Measurements from ENCODE around the gene HMCN2.

HMCN2 gene

DNA sequence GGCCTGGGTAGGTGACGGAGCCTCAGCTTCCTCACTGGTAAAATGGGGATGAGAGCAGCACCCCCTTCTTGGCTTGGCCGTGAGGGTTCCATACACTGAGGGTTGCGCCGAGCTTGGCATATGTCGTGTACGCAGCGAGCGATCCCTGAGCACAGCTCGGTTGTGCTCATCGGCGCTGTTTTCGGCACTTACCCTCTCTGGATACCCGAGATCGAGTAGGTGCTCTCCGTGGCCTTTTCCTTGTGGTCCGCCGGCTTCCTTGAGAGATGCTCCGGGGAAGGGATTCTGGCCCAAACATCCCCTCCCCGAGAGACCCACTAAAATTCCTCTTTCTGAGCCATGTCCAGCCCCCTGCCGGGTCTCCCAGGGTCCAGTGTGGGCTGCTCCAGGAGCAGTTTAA lies 40.0 kb upstream of the HMCN2 start:
- DNase-seq (ENCODE audit: extremely low read depth, low read depth) = no peak
- TF ChIP-seq, protein P1, sequence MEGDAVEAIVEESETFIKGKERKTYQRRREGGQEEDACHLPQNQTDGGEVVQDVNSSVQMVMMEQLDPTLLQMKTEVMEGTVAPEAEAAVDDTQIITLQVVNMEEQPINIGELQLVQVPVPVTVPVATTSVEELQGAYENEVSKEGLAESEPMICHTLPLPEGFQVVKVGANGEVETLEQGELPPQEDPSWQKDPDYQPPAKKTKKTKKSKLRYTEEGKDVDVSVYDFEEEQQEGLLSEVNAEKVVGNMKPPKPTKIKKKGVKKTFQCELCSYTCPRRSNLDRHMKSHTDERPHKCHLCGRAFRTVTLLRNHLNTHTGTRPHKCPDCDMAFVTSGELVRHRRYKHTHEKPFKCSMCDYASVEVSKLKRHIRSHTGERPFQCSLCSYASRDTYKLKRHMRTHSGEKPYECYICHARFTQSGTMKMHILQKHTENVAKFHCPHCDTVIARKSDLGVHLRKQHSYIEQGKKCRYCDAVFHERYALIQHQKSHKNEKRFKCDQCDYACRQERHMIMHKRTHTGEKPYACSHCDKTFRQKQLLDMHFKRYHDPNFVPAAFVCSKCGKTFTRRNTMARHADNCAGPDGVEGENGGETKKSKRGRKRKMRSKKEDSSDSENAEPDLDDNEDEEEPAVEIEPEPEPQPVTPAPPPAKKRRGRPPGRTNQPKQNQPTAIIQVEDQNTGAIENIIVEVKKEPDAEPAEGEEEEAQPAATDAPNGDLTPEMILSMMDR (IDR thresholded peaks at IDR 0.05; ENCODE audit: low read depth, low read length) = no peak

DNA sequence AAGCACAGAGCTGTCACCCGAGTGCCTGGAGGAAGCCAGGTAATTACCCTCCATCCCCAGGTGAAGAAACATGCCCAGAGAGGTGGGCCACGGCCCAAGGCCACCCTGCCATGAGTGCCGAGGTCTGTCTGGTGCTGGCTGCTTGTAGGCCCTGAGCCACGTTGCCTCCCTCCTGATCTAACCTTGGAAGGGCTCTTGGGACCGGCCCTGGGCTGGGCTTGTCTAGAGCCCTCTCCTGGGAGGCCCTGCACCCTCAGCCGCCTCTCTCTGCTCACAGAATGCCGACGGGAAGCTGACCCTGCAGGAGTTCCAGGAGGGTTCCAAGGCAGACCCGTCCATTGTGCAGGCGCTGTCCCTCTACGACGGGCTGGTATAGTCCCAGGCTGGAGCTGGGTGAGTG lies 39.4 kb upstream of the HMCN2 start:
- no peak for DNase-seq (ENCODE audit: extremely low read depth, low read depth)
- TF ChIP-seq, protein P1 (IDR thresholded peaks at IDR 0.05; ENCODE audit: low read depth, low read length) = no peak

DNA sequence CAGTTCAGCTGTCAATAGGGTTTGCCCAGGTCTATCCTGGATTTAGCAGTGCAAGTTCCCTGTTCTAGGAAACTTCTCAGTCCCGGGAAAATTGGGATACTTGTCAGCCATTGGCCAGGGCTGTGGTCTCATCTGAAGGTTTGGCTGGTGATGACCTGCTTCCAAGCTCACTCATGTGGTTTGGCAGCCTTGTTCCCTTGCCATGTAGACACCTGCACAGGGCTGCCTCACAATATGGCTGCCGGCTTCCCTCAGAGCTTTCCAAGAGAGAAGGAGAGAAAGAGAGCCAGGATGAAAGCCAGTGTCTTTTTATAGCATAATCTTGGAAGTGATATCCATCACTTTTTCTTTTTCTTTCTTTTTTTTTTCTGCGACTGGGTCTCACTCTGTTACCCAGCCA lies 37.7 kb upstream of the HMCN2 start:
- TF ChIP-seq, protein P1 (IDR thresholded peaks at IDR 0.05; ENCODE audit: low read depth, low read length) = no peak
- no peak for DNase-seq (ENCODE audit: extremely low read depth, low read depth)

DNA sequence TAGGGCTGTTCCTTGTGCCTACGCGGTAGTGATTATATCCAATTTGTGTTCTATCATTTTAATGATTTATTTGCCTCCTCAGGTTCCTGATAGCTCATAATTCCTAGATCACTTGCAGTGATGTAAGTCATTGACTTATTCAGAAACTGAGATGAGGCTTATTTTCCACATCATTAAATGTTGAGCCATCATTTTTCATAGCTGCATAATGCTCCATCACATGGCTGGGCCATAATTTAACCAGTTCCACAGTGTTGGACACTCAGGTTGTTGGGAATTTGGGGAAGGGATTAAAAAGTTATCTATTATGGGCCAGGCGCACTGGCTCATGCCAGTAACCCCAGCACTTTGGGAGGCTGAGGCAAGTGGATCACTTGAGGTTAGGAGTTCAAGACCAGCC lies 35.8 kb upstream of the HMCN2 start:
- TF ChIP-seq, protein P1 (IDR thresholded peaks at IDR 0.05; ENCODE audit: low read depth, low read length) = no peak
- no peak for DNase-seq (ENCODE audit: extremely low read depth, low read depth)

DNA sequence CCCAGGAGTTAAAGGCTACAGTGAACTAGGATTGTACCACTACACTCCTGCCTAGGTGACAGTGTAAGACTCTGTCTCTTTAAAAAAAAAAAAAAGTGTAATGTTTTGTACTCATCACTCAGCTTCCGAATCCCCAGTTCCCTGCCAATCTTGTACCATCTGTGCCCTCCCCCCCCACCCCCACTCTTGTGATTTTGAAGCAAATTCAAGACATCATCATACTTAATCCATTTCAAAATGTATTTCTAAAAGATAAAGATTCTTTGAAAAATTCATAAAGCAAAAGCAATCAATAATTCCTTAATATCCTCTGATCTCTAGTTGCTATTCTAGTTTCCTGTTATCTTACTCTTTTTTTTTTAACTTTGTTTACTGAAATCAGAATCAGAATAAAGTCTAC lies 34.9 kb upstream of the HMCN2 start:
- TF ChIP-seq, protein P1 (IDR thresholded peaks at IDR 0.05; ENCODE audit: low read depth, low read length) = no peak
- DNase-seq (ENCODE audit: extremely low read depth, low read depth) = no peak

DNA sequence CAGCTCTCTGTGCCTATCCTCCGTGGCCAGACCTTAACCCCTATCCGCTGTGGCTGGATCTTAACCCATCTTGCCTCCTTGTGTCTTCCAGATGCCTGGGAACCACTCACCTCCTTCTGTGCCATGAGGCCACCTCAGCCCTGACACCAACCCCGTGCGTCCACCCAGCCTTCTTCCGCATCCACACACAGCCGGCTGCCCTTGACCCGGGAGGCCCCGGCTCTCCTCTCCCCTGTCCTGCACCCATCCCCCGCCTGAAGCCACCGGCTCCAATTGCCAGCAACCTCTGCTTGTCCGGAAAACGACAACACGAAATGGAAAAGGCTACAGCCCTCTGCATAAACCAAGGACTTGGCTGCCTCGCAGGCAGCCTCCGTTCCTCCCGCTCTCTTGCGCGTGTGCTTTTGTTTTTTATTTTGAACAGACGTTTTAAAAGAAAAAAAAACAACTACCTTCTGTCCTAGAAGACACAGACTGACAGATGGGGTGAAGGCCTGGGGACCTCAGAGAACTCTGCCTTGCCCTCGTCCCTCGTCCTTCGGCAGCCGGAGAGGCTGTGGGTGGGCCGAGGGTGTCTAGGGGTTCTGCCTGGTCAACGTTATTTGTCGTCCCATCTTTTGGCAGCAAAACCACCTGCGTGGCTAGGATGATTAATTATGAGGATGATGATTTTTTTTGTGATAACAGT lies 32.5 kb upstream of the HMCN2 start:
- TF ChIP-seq, protein P1 (IDR thresholded peaks at IDR 0.05; ENCODE audit: low read depth, low read length) = no peak
- DNase-seq (ENCODE audit: extremely low read depth, low read depth) = no peak

DNA sequence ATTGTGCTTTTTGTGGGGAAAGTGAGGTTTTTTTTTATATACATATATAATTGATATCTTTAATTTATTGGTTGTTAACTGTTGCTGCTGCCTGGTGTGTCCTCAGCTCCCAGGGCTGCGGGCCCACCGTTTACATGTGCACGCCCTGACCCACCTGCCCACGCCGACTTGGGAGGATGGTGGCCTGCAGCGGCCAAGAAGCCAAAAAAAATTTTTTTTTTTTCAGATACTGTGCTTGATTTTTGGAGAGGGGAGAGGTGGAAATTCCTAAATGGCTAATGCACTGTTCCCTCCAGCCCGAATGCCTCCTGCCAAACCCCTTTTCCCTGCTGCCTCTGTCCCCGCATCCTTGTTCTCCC lies 32.0 kb upstream of the HMCN2 start:
- TF ChIP-seq, protein P1 (IDR thresholded peaks at IDR 0.05; ENCODE audit: low read depth, low read length) = no peak
- DNase-seq (ENCODE audit: extremely low read depth, low read depth) = no peak

All from AG09319 (cell line).